Neuronal stem cell (in vitro differentiated cells): Measurements from ENCODE around the gene IL11RA.

Experiments
- DNase-seq: peaks from one replicate; pipeline ENCODE4 v3.0.0-alpha.2; 2013; ENCODE audit warnings: low spot score
- H2AFZ ChIP-seq: one replicate; pipeline ENCODE4 v1.6.1; 2013; ENCODE audit warnings: mild to moderate bottlenecking, low read length, inconsistent platforms
- H2AK5ac ChIP-seq: 2 replicates; pipeline ENCODE4 v1.6.1; 2013; ENCODE audit warnings: low read depth, mild to moderate bottlenecking, inconsistent platforms, low read length, moderate library complexity, mixed read lengths
- H2BK120ac ChIP-seq: 2 replicates; pipeline ENCODE4 v1.6.1; 2013; ENCODE audit warnings: low read depth, mild to moderate bottlenecking, inconsistent platforms, low read length, moderate library complexity, mixed read lengths
- H2BK12ac ChIP-seq: one replicate; pipeline ENCODE4 v1.6.1; 2013; ENCODE audit warnings: low read length, inconsistent platforms
- H2BK15ac ChIP-seq: 2 replicates; pipeline ENCODE4 v1.6.1; 2013; ENCODE audit warnings: mild to moderate bottlenecking, low read length, inconsistent platforms, mixed read lengths
- H2BK5ac ChIP-seq: one replicate; pipeline ENCODE4 v1.6.1; 2013; ENCODE audit warnings: inconsistent platforms, mild to moderate bottlenecking, low read length, moderate library complexity
- H3K14ac ChIP-seq: one replicate; pipeline ENCODE4 v1.6.1; 2013; ENCODE audit warnings: low read length, inconsistent platforms
- H3K18ac ChIP-seq: 2 replicates; pipeline ENCODE4 v1.6.1; 2013; ENCODE audit warnings: low read length, inconsistent platforms
- H3K23ac ChIP-seq: 2 replicates; pipeline ENCODE4 v1.6.1; 2013; ENCODE audit warnings: low read depth, mild to moderate bottlenecking, mixed read lengths, low read length, inconsistent platforms; ENCODE audit not compliant: poor library complexity
- H3K27ac ChIP-seq: replicated peaks from 3 replicates; pipeline ENCODE4 v1.5.1; 2013; ENCODE audit warnings: low read length, inconsistent platforms
- H3K27me3 ChIP-seq, 3 experiments: 2 replicates each; pipeline ENCODE4 v1.6.1; 2013; ENCODE audit warnings: low read length in 3 of 3, mild to moderate bottlenecking in 2 of 3, inconsistent platforms in 1 of 3, low read depth in 1 of 3, mixed read lengths in 1 of 3, moderate library complexity in 1 of 3; ENCODE audit not compliant: control insufficient read depth in 3 of 3, insufficient read depth in 3 of 3
- H3K36me3 ChIP-seq, 2 donors: replicated peaks in 1 of 2; 2 replicates each; pipeline ENCODE4 v1.6.1; 2013; ENCODE audit warnings: low read length in 2 of 2; ENCODE audit not compliant: control insufficient read depth in 2 of 2, insufficient read depth in 2 of 2
- H3K4ac ChIP-seq: 2 replicates; pipeline ENCODE4 v1.6.1; 2013; ENCODE audit warnings: inconsistent platforms, mild to moderate bottlenecking, low read length, moderate library complexity
- H3K4me1 ChIP-seq, 2 donors: 1 replicate in 1 of 2; 2 replicates in 1 of 2; pipeline ENCODE4 v1.6.1; 2013; ENCODE audit warnings: low read length in 2 of 2, low read depth in 1 of 2; ENCODE audit not compliant: control insufficient read depth in 2 of 2, insufficient read depth in 1 of 2
- H3K4me2 ChIP-seq: one replicate; pipeline ENCODE4 v1.6.1; 2013; ENCODE audit warnings: mild to moderate bottlenecking, low read length, inconsistent platforms; ENCODE audit not compliant: insufficient read depth, poor library complexity, severe bottlenecking
- H3K4me3 ChIP-seq, 2 donors: 2 replicates each; pipeline ENCODE4 v1.5.1; 2013; ENCODE audit warnings: low read length in 2 of 2, mild to moderate bottlenecking in 2 of 2, inconsistent platforms in 1 of 2, moderate library complexity in 1 of 2
- H3K79me1 ChIP-seq: one replicate; pipeline ENCODE4 v1.6.1; 2013; ENCODE audit warnings: low read depth, mild to moderate bottlenecking, inconsistent platforms, low read length, moderate library complexity
- H3K9ac ChIP-seq: one replicate; pipeline ENCODE4 v1.6.1; 2013; ENCODE audit warnings: mild to moderate bottlenecking, low read depth, low read length, inconsistent platforms; ENCODE audit not compliant: poor library complexity
- H3K9me3 ChIP-seq, 2 donors: replicated peaks in 1 of 2; 2 replicates each; pipeline versions ENCODE3 to v1.6.1; 2013; ENCODE audit warnings: low read length in 2 of 2, mild to moderate bottlenecking in 2 of 2, inconsistent platforms in 1 of 2, low read depth in 1 of 2, mixed read lengths in 1 of 2, moderate library complexity in 1 of 2; ENCODE audit not compliant: control insufficient read depth in 2 of 2, insufficient read depth in 1 of 2
- H4K8ac ChIP-seq: one replicate; pipeline ENCODE4 v1.6.1; 2013; ENCODE audit warnings: low read depth, mild to moderate bottlenecking, inconsistent platforms, low read length, moderate library complexity
- H4K91ac ChIP-seq: one replicate; pipeline ENCODE4 v1.6.1; 2013; ENCODE audit warnings: low read length, low read depth, mild to moderate bottlenecking, inconsistent platforms; ENCODE audit not compliant: poor library complexity
- WGBS, 2 donors: extraction: QIAGEN DNeasy Blood & Tissue Kit; methylation state at CpG; one replicate each; pipeline ENCODE4 v1.1.7; 2013; ENCODE audit warnings: missing lambda C conversion rate in 2 of 2, mixed read lengths in 1 of 2; ENCODE audit not compliant: insufficient read length in 2 of 2, insufficient replicate concordance in 1 of 2; ENCODE audit errors: extremely low coverage in 2 of 2; 5-methylcytosine and 5-hydroxymethylcytosine counted together

IL11RA gene

DNA sequence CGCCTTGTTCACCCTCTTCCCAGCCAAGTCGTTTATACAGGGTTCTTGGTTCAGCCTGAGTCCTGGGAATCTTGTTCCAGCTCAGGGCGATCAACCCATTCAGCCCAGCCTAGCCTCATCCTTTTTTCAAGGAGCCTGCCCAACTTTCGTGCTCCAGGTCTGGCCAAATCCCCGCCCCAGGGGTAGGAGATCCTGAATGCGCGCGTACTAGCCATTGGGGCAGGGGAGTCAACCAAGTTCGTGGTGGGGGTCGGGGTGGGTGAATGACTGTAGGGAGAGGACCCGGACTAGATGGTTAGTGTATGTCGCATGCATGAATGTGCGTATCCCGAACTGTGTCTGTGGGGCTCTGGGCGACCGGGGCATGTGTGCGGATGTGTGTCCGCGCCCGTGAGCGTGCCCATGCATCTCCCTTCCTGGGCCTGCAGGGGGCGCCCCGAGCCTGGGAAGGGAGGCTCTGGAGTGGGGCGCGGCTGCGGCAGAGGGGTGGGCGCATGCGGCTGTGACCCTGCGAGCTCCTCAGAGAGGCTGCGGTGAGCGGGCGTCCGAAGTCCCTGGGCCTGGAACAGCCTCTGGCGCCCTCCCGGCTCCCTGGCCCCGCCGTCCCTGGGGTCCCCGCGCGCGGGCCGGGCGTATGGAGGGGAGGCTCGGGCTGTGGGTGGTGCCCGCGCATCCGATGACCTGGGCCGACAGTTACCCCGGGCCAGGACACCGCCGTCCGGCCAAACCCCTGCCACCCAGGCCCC is 49.2 kb downstream of the IL11RA start:
- Histone ChIP-seq H3K4ac (no peak overlapping the region), H3K14ac (no peak overlapping the region), H3K4me2 (peak overlapping the region; percentile 100), H3K18ac (peak overlapping the region; percentile 88), H3K27me3 (peaks cover 0 to 66% (median 24%) of the 10 kb centered on the region in 3 experiments), H2BK5ac (no peak overlapping the region), H3K23ac (peak overlapping the region; percentile 8), H4K91ac (no peak overlapping the region), H3K27ac (no peak overlapping the region), H2BK12ac (no peak overlapping the region), H4K8ac (no peak overlapping the region), H2AK5ac (no peak overlapping the region), H3K4me1 (peaks cover 0 to 3% of the 10 kb centered on the region in 2 donors), H2BK15ac (peak overlapping the region; percentile 7), H3K9ac (peak overlapping the region; percentile 80), H3K9me3 (no peaks in the 10 kb centered on the region), H3K79me1 (no peaks in the 10 kb centered on the region), H3K4me3 (peak overlapping the region; percentile 46 to 74), H3K36me3 (no peaks in the 10 kb centered on the region), H2AFZ (peak overlapping the region; percentile 100), H2BK120ac (peak overlapping the region; percentile 73)
- peak; percentile 81 for DNase-seq
- WGBS, 2 donors, result no CpG with 5 or more reads among the region's 52 CpGs

DNA sequence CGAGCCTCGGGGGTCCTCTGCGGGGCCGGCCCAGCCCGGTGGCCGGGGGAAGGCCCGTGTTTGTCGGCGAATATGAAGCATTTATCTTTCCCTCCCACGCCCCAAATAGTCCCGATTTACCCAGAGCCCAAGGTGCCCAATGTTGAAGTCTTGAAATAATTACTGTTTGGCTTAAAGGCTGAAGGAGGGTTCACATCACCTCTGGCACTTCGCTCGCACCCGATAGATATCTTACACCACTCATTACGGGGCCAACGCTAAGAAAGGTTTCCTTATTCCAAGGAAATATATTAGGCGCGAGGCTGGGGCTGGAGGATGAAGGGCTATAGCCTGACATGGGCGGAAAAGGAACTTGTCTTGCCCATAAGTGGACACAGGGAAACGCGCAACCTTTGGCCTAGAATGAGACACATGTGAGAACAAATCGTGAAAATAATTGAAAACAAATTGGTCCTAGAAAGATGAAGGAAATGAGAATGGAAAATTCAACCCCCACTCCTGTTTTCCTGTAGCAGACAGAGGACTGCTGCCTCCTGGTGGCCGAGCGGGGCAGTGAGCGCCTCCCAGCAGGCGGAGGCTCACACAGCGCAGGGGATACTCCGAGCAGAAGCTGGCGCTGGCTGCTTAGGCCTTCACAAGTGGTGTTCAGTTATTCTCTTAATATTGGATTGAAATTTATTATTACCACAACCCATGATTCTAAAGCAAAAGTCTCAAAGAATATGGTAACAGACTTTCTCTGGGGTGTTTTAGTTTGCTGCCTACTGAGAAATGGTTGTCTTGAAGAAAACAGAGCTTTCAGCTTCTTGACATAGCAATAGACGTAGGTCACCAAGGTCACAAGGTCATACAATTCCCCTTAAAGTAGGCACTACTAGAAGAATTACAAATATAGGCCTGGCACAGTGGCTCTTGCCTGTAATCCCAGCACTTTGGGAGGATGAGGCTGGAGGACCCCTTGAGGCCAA is 50.1 kb downstream of the IL11RA start:
- no CpG with 5 or more reads among the region's 30 CpGs for WGBS, 2 donors

DNA sequence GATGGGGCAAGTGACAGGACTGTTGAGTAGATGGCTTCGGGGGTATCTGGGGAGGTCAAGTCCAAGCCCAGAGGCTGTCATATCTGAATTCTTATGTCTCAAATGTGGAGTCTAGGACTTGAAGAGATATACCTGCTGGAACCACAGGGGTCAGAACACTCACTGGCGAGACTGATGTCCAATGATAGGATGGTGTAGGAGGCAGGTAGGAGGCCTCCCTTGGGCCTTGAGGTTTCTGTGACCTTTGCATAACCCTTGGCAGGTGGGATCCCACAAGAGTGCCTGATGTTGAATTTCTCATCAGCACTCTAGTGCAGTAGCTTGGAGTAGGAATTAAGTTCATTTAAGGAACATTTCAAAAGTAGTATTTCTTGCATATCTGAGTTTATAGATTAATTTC is 55.1 kb downstream of the IL11RA start:
- Histone ChIP-seq H2BK5ac (no peak overlapping the region), H3K4me1 (no peaks in the 10 kb centered on the region), H3K23ac (no peak overlapping the region), H2BK15ac (no peak overlapping the region), H3K18ac (no peak overlapping the region), H3K9ac (no peak overlapping the region), H3K27me3 (peaks cover 0 to 29% (median 0%) of the 10 kb centered on the region in 3 experiments), H3K27ac (no peak overlapping the region), H2AK5ac (no peak overlapping the region), H4K8ac (no peak overlapping the region), H3K79me1 (no peaks in the 10 kb centered on the region), H3K4me2 (no peak overlapping the region), H3K4me3 (no peak overlapping the region), H2AFZ (no peak overlapping the region), H3K36me3 (no peaks in the 10 kb centered on the region), H3K4ac (no peak overlapping the region), H3K14ac (no peak overlapping the region), H2BK120ac (no peak overlapping the region), H3K9me3 (no peaks in the 10 kb centered on the region), H2BK12ac (no peak overlapping the region), H4K91ac (no peak overlapping the region)
- DNase-seq, result no peak
- WGBS, 2 donors, result no CpG with 5 or more reads among the region's 2 CpGs

More for the DNA sequence above, 50.1 kb downstream of the IL11RA start:
- Histone ChIP-seq H3K23ac (peak overlapping the region; percentile 8), H3K4ac (no peak overlapping the region), H3K79me1 (no peaks in the 10 kb centered on the region), H2BK5ac (no peak overlapping the region), H2AFZ (peak overlapping the region; percentile 100), H3K9ac (peak overlapping the region; percentile 80), H3K14ac (no peak overlapping the region), H3K4me2 (peak overlapping the region; percentile 100), H2BK120ac (no peak overlapping the region), H3K27me3 (peaks cover 0 to 66% (median 24%) of the 10 kb centered on the region in 3 experiments), H3K4me3 (peak overlapping the region; percentile 46 to 74), H3K27ac (no peak overlapping the region), H3K4me1 (peaks cover 0 to 3% of the 10 kb centered on the region in 2 donors), H2BK12ac (no peak overlapping the region), H4K91ac (no peak overlapping the region), H3K36me3 (no peaks in the 10 kb centered on the region), H2BK15ac (peak overlapping the region; percentile 7), H3K9me3 (no peaks in the 10 kb centered on the region), H2AK5ac (no peak overlapping the region), H3K18ac (peak overlapping the region; percentile 88), H4K8ac (no peak overlapping the region)
- peak; percentile 57 for DNase-seq
